Liver (tissue), 9 donors: ENCODE results near the gene SLC43A3. TPM values are rescaled to one million over a fixed set of nuclear protein-coding genes. Genes with fewer than 3 reads are reported as not detected.

Experiments used
- DNase-seq: peaks from one replicate; pipeline ENCODE4 v3.0.0-alpha.2; 2017; ENCODE audit warnings: low spot score
- H3K27ac ChIP-seq, 2 donors: one replicate each; pipeline ENCODE4 v1.7.0; 2013; ENCODE audit warnings: inconsistent platforms in 2 of 2, low read length in 2 of 2, control low read depth in 1 of 2, low read depth in 1 of 2, mild to moderate bottlenecking in 1 of 2
- H3K27me3 ChIP-seq, 4 donors: one replicate each; pipeline versions ENCODE4 v1.6.1 to v1.7.0; 2013; ENCODE audit warnings: low read length in 3 of 4, inconsistent platforms in 1 of 4, mild to moderate bottlenecking in 1 of 4, moderate library complexity in 1 of 4; ENCODE audit not compliant: control insufficient read depth in 4 of 4, insufficient read depth in 4 of 4
- H3K36me3 ChIP-seq, 4 donors: one replicate each; pipeline versions ENCODE4 v1.6.1 to v1.7.0; 2013; ENCODE audit warnings: low read length in 3 of 4, mild to moderate bottlenecking in 3 of 4, low read depth in 1 of 4, moderate library complexity in 1 of 4; ENCODE audit not compliant: control insufficient read depth in 4 of 4, insufficient read depth in 3 of 4
- H3K4me1 ChIP-seq, 4 donors: one replicate each; pipeline versions ENCODE4 v1.6.1 to v1.7.0; 2013; ENCODE audit warnings: low read length in 3 of 4, mild to moderate bottlenecking in 3 of 4, moderate library complexity in 1 of 4; ENCODE audit not compliant: control insufficient read depth in 4 of 4, insufficient read depth in 4 of 4
- H3K4me3 ChIP-seq, 3 donors: one replicate each; pipeline versions ENCODE4 v1.6.1 to v1.7.0; 2013; ENCODE audit warnings: low read length in 3 of 3, control low read depth in 1 of 3, low read depth in 1 of 3, mild to moderate bottlenecking in 1 of 3
- H3K9ac ChIP-seq, 2 donors: one replicate each; pipeline ENCODE4 v1.7.0; 2013; ENCODE audit warnings: low read length in 2 of 2, mild to moderate bottlenecking in 2 of 2, moderate library complexity in 2 of 2, control low read depth in 1 of 2, low read depth in 1 of 2
- H3K9me3 ChIP-seq, 4 donors: one replicate each; pipeline versions ENCODE4 v1.6.1 to v1.7.0; 2013; ENCODE audit warnings: low read length in 3 of 4; ENCODE audit not compliant: control insufficient read depth in 4 of 4
- ATF3 ChIP-seq: IDR thresholded peaks from 2 replicates; pipeline ENCODE4 v1.6.1; 2016; ENCODE audit warnings: antibody characterized with exemption
- CTCF ChIP-seq: fragments of 150-350 bp; IDR thresholded peaks from 2 replicates; pipeline ENCODE4 v1.5.1; 2017; ENCODE audit warnings: improper control_type of control experiment, low read depth, low read length; ENCODE audit not compliant: missing input control
- EGR1 ChIP-seq, 2 donors: IDR thresholded peaks; 2 replicates each; pipeline ENCODE4 v1.6.1; 2016 to 2018; ENCODE audit warnings: antibody characterized with exemption in 2 of 2, low read depth in 2 of 2
- FOXA1 ChIP-seq: IDR thresholded peaks from 2 replicates; pipeline ENCODE4 v1.6.1; 2016; ENCODE audit warnings: antibody characterized with exemption
- FOXA2 ChIP-seq: IDR thresholded peaks from 2 replicates; pipeline ENCODE4 v1.6.1; 2016; ENCODE audit warnings: antibody characterized with exemption
- GABPA ChIP-seq, 2 donors: IDR thresholded peaks in 1 of 2; conservative IDR thresholded peaks in 1 of 2; 2 replicates each; pipeline ENCODE4 v1.6.1; 2016; ENCODE audit warnings: antibody characterized with exemption in 2 of 2, mild to moderate bottlenecking in 1 of 2, moderate library complexity in 1 of 2
- HNF4A ChIP-seq, 2 donors: conservative IDR thresholded peaks; 2 replicates each; pipeline ENCODE4 v1.6.1; 2016; ENCODE audit warnings: antibody characterized with exemption in 2 of 2, mild to moderate bottlenecking in 2 of 2
- HNF4G ChIP-seq: IDR thresholded peaks from 2 replicates; pipeline ENCODE4 v1.6.1; 2016; ENCODE audit warnings: antibody characterized with exemption
- JUND ChIP-seq, 2 donors: IDR thresholded peaks; 2 replicates each; pipeline ENCODE4 v1.6.1; 2016; ENCODE audit warnings: antibody characterized with exemption in 2 of 2
- MAX ChIP-seq: IDR thresholded peaks from 2 replicates; pipeline ENCODE4 v1.6.1; 2016; ENCODE audit warnings: antibody characterized with exemption
- NR2F2 ChIP-seq: IDR thresholded peaks from 2 replicates; pipeline ENCODE4 v1.6.1; 2016; ENCODE audit warnings: antibody characterized with exemption
- RAD21 ChIP-seq, 2 donors: IDR thresholded peaks; 2 replicates each; pipeline ENCODE4 v1.6.1; 2016; ENCODE audit warnings: antibody characterized with exemption in 2 of 2, mild to moderate bottlenecking in 2 of 2
- REST ChIP-seq: IDR thresholded peaks from 2 replicates; pipeline ENCODE4 v1.6.1; 2016; ENCODE audit warnings: antibody characterized with exemption, mild to moderate bottlenecking
- RXRA ChIP-seq, 2 donors: IDR thresholded peaks; 2 replicates each; pipeline ENCODE4 v1.6.1; 2017 to 2018; ENCODE audit warnings: antibody characterized with exemption in 2 of 2, mild to moderate bottlenecking in 1 of 2
- SP1 ChIP-seq: IDR thresholded peaks from 2 replicates; pipeline ENCODE4 v1.6.1; 2018; ENCODE audit warnings: antibody characterized with exemption, mild to moderate bottlenecking
- TAF1 ChIP-seq: conservative IDR thresholded peaks from 2 replicates; pipeline ENCODE4 v1.6.1; 2016; ENCODE audit warnings: antibody characterized with exemption, mild to moderate bottlenecking
- YY1 ChIP-seq: IDR thresholded peaks from 2 replicates; pipeline ENCODE4 v1.6.1; 2016; ENCODE audit warnings: antibody characterized with exemption, mild to moderate bottlenecking
- ZBTB33 ChIP-seq: IDR thresholded peaks from 2 replicates; pipeline ENCODE4 v1.6.1; 2016; ENCODE audit warnings: antibody characterized with exemption
- WGBS: extraction: QIAGEN DNeasy Blood & Tissue Kit; methylation state at CpG from one replicate; pipeline ENCODE4 v1.1.7; 2013; 5-methylcytosine and 5-hydroxymethylcytosine counted together
- polyA plus RNA-seq, 2 donors: library from polyadenylated mRNA; stranded (reverse) in 1 of 2; unstranded in 1 of 2; fragments of 200-250 nt in 1 of 2; fragments of >200 nt in 1 of 2; fragmentation: Nextera tagmentation in 1 of 2; extraction: Ambion mirVana in 1 of 2; gene quantifications; one replicate each; pipeline versions ENCODE4 v1.2.1 to v1.2.3, GENCODE V29; 2013 to 2015
- total RNA-seq, 2 donors: library from RNA; depleted of rRNA; stranded (reverse); fragments of >200 nt; gene quantifications; one replicate each; pipeline ENCODE4 v1.2.3, GENCODE V29; 2014
- donor health status: healthy.
- donor health status: healthy.
- donor health status: healthy.
- donor health status: healthy.
- donor health status: healthy.

SLC43A3 gene
- total and polyA plus RNA-seq, 4 donors = 47.2 to 152 (median 93.0) TPM

- H3K36me3 ChIP-seq = no peaks in the 10 kb centered on the region
- H3K4me1 ChIP-seq = peaks cover 8 to 57% (median 39%) of the 10 kb centered on the region in 4 donors
- 3% methylated on average over 80 of the region's 80 CpGs for WGBS
- peak overlapping the region; percentile 42 to 43 (median 42) for H3K4me3 ChIP-seq
- H3K27me3 ChIP-seq = no peaks in the 10 kb centered on the region
- peak overlapping the region; percentile 77 to 86 for H3K27ac ChIP-seq
- TF ChIP-seq GABPA (IDR thresholded peaks at IDR 0.05 in 1 of 2, conservative IDR thresholded peaks at IDR 0.05 in 1 of 2) = no peak
- TF ChIP-seq MAX = peak; percentile 56
- TF ChIP-seq RAD21 (IDR thresholded peaks at IDR 0.05) = no peak
- TF ChIP-seq HNF4A (conservative IDR thresholded peaks at IDR 0.05) = no peak
- no peak for TF ChIP-seq FOXA1
- no peak for TF ChIP-seq REST
- no peaks in the 10 kb centered on the region for H3K9me3 ChIP-seq
- H3K9ac ChIP-seq = peak overlapping the region in 1 of 2 donors; percentile 18
- no peak for DNase-seq
These were observed 49.3 kb upstream of the SLC43A3 start for GRCh38 chr11:57476047-57476756.

- 78% methylated on average over 5 of the region's 5 CpGs for WGBS
- Histone ChIP-seq H3K27ac (peak overlapping the region in 1 of 2 donors; percentile 86), H3K4me3 (no peak overlapping the region), H3K27me3 (no peaks in the 10 kb centered on the region), H3K9me3 (no peaks in the 10 kb centered on the region), H3K9ac (no peak overlapping the region), H3K4me1 (peaks cover 8 to 57% (median 34%) of the 10 kb centered on the region in 4 donors), H3K36me3 (no peaks in the 10 kb centered on the region)
- DNase-seq = no peak
- no peak for TF ChIP-seq HNF4A (conservative IDR thresholded peaks at IDR 0.05)
- TF ChIP-seq REST = no peak
- no peak for TF ChIP-seq EGR1 (IDR thresholded peaks at IDR 0.05; ENCODE audit: low read depth in 2 of 2)
- no peak for TF ChIP-seq CTCF
- TF ChIP-seq JUND (IDR thresholded peaks at IDR 0.05) = no peak
- TF ChIP-seq HNF4G = no peak
- TF ChIP-seq ATF3 = no peak
- TF ChIP-seq FOXA2 = no peak
- no peak for TF ChIP-seq NR2F2
- TF ChIP-seq GABPA (IDR thresholded peaks at IDR 0.05 in 1 of 2, conservative IDR thresholded peaks at IDR 0.05 in 1 of 2) = no peak
- TF ChIP-seq ZBTB33 = no peak
- TF ChIP-seq SP1 = no peak
- TF ChIP-seq RXRA (IDR thresholded peaks at IDR 0.05) = no peak
- no peak for TF ChIP-seq YY1
- TF ChIP-seq MAX = no peak
- TF ChIP-seq TAF1 = no peak
- no peak for TF ChIP-seq FOXA1
- TF ChIP-seq RAD21 (IDR thresholded peaks at IDR 0.05) = no peak
These were observed 48.7 kb upstream of the SLC43A3 start for GRCh38 chr11:57475671-57476046.
